ENCODE data around the gene TMEM11. TPM values are rescaled to one million over a fixed set of nuclear protein-coding genes. Genes with fewer than 3 reads are reported as not detected.
"Not testable (repeated sequence)": the region's sequence is repeated elsewhere in the genome, so short reads cannot be mapped to it uniquely, and the experiment has no call there.

The TMEM11 gene
- total RNA-seq, 1 donor from 2014 or later: 24.7 TPM

DNA sequence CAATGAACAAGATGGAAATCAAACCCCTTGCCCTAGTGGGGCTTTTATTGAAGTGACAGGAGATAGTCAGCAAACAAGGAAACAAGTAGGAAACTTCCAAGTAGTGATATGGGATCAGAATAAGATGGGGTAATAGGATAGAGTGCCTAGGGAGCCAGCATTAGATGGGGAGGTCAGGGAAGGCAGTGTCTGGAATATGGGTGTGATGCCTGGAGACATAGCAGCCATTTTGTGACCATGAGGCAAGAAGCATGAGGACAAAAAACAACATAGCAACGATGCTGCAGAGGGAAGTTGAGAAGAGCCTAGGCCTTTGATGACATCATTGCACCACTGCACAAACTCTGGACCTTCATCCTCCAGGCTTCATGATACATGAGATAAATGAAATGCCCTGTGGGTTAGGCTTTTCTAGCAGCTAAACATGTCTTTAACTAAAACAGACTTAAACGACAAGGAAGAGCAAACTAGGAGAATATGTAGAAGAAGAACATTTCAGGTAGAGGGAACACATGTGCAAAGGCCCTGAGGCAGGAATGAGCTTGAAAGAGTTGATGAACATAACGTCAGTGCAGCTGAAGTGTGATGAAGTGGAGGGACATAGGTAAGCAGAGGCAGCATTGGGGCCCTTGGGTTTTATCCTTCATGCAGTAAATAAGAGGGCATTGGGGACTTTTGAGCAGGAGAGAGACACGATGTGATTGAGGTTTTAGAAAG lies 18.2 kb upstream of the TMEM11 start:
- no peak overlapping the region for H3K4me3 Mint-ChIP-seq (ENCODE audit: unreplicated experiment)
- TF ChIP-seq, protein P1, sequence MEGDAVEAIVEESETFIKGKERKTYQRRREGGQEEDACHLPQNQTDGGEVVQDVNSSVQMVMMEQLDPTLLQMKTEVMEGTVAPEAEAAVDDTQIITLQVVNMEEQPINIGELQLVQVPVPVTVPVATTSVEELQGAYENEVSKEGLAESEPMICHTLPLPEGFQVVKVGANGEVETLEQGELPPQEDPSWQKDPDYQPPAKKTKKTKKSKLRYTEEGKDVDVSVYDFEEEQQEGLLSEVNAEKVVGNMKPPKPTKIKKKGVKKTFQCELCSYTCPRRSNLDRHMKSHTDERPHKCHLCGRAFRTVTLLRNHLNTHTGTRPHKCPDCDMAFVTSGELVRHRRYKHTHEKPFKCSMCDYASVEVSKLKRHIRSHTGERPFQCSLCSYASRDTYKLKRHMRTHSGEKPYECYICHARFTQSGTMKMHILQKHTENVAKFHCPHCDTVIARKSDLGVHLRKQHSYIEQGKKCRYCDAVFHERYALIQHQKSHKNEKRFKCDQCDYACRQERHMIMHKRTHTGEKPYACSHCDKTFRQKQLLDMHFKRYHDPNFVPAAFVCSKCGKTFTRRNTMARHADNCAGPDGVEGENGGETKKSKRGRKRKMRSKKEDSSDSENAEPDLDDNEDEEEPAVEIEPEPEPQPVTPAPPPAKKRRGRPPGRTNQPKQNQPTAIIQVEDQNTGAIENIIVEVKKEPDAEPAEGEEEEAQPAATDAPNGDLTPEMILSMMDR (IDR thresholded peaks at IDR 0.05): no peak
- no peaks in the 10 kb centered on the region for H3K27me3 Mint-ChIP-seq (ENCODE audit: low read depth)
- H3K27ac Mint-ChIP-seq (ENCODE audit: unreplicated experiment): no peak overlapping the region
- peaks cover 1% of the 10 kb centered on the region for H3K36me3 Mint-ChIP-seq (ENCODE audit: low read depth)
- H3K9me3 Mint-ChIP-seq (ENCODE audit: low read depth): peaks cover 11% of the 10 kb centered on the region
- DNase-seq (ENCODE audit: low spot score): no peak
- no peaks in the 10 kb centered on the region for H3K4me1 Mint-ChIP-seq (ENCODE audit: low read depth)

- H3K27ac Mint-ChIP-seq (ENCODE audit: unreplicated experiment): no peak overlapping the region
- no peaks in the 10 kb centered on the region for H3K27me3 Mint-ChIP-seq (ENCODE audit: low read depth)
- TF ChIP-seq, protein P1 (IDR thresholded peaks at IDR 0.05): no peak
These were observed 17.6 kb upstream of the TMEM11 start for GRCh38 chr17:21231533-21231932.

GRCh38 chr17:21228845-21229244 lies 14.9 kb upstream of the TMEM11 start:
- peaks cover 1% of the 10 kb centered on the region for H3K36me3 Mint-ChIP-seq (ENCODE audit: low read depth)
- peaks cover 11% of the 10 kb centered on the region for H3K9me3 Mint-ChIP-seq (ENCODE audit: low read depth)
- H3K27ac Mint-ChIP-seq (ENCODE audit: unreplicated experiment): no peak overlapping the region
- TF ChIP-seq, protein P1 (IDR thresholded peaks at IDR 0.05): no peak
- H3K4me1 Mint-ChIP-seq (ENCODE audit: low read depth): no peaks in the 10 kb centered on the region
- no peak overlapping the region for H3K4me3 Mint-ChIP-seq (ENCODE audit: unreplicated experiment)
- no peak for DNase-seq (ENCODE audit: low spot score)
- H3K27me3 Mint-ChIP-seq (ENCODE audit: low read depth): no peaks in the 10 kb centered on the region

More at GRCh38 chr17:21231533-21231932, 17.6 kb upstream of the TMEM11 start:
- Mint-ChIP-seq H3K4me3 (ENCODE audit: unreplicated experiment) (no peak overlapping the region), H3K4me1 (ENCODE audit: low read depth) (no peaks in the 10 kb centered on the region), H3K9me3 (ENCODE audit: low read depth) (peaks cover 11% of the 10 kb centered on the region), H3K36me3 (ENCODE audit: low read depth) (peaks cover 1% of the 10 kb centered on the region)
- DNase-seq (ENCODE audit: low spot score): no peak

GRCh38 chr17:21228111-21228510 lies 14.2 kb upstream of the TMEM11 start:
- Mint-ChIP-seq H3K4me3 (ENCODE audit: unreplicated experiment) (no peak overlapping the region), H3K9me3 (ENCODE audit: low read depth) (peaks cover 7% of the 10 kb centered on the region), H3K4me1 (ENCODE audit: low read depth) (no peaks in the 10 kb centered on the region), H3K36me3 (ENCODE audit: low read depth) (peaks cover 1% of the 10 kb centered on the region), H3K27me3 (ENCODE audit: low read depth) (no peaks in the 10 kb centered on the region), H3K27ac (ENCODE audit: unreplicated experiment) (no peak overlapping the region)
- no peak for DNase-seq (ENCODE audit: low spot score)
- TF ChIP-seq, protein P1 (IDR thresholded peaks at IDR 0.05): no peak

DNA sequence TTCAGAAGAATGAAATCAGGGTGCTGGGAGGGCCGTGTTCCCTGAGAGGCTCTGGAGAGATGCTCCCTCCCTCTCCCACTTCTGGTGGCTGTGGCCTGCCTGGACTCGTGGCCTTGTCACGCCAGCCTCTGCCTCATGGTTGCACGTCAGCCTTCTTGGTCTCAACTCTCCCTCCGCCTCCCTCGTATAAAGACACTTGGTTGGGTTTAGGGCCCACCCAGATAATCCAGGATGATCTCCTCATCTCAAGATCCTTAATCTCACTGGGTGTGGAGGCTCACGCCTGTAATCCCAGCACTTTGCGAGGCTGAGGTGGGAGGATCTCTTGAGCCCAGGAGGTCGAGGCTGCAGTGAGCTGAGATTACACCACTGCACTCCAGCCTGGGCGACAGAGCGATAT lies 13.3 kb upstream of the TMEM11 start:
- not testable (repeated sequence) for H3K27ac Mint-ChIP-seq (ENCODE audit: unreplicated experiment); H3K4me1 Mint-ChIP-seq (ENCODE audit: low read depth); H3K27me3 Mint-ChIP-seq (ENCODE audit: low read depth); DNase-seq (ENCODE audit: low spot score); H3K4me3 Mint-ChIP-seq (ENCODE audit: unreplicated experiment); H3K9me3 Mint-ChIP-seq (ENCODE audit: low read depth); H3K36me3 Mint-ChIP-seq (ENCODE audit: low read depth)

DNA sequence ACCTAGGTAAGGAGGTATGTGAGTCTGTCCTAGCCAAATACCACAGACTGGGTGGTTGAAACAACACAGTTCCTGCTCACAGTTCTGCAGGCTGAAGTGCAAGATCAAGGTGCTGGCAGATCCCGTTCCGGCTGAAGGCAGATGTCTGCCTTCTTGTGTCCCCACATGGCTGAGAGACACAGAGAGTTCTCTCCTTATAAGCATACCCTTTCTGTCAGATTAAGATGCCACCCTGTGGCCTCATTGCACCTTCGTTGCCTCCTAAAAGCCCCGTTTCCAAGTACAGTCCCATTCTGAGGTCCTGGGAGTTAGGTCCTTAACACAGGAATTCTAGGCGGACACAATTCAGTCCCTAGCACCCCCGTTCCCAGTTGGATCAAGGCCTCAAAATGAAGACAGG lies 9.1 kb upstream of the TMEM11 start:
- Mint-ChIP-seq H3K27me3 (ENCODE audit: low read depth) (no peaks in the 10 kb centered on the region), H3K36me3 (ENCODE audit: low read depth) (peaks cover 2% of the 10 kb centered on the region), H3K9me3 (ENCODE audit: low read depth) (peaks cover 4% of the 10 kb centered on the region), H3K4me3 (ENCODE audit: unreplicated experiment) (no peak overlapping the region), H3K4me1 (ENCODE audit: low read depth) (no peaks in the 10 kb centered on the region), H3K27ac (ENCODE audit: unreplicated experiment) (no peak overlapping the region)
- no peak for DNase-seq (ENCODE audit: low spot score)
- TF ChIP-seq, protein P1 (IDR thresholded peaks at IDR 0.05): no peak

All from chondrocyte (in vitro differentiated cells).